A673 (cell line): ENCODE measurements around the gene TFR2. TPM values are rescaled to one million over a fixed set of nuclear protein-coding genes. Genes with fewer than 3 reads are reported as not detected.

ENCODE experiments used
- BruUV-seq: library from RNA; stranded (reverse); fragments of 400-500 nt; replicated peaks from 2 replicates; lab custom pipeline; 2021; lab: Mats Ljungman, UMichigan
- CTCF ChIA-PET: fragments of 300-600 bp; sonication (Branson Sonifier 250); formaldehyde crosslinking; loops from one replicate; lab custom pipeline; 2022; ENCODE audit warnings: antibody characterized with exemption; lab: Charles Lee
- POLR2A ChIA-PET: fragments of 300-600 bp; sonication (Branson Sonifier 250); formaldehyde crosslinking; loops from one replicate; lab custom pipeline; 2022; ENCODE audit warnings: antibody characterized with exemption; ENCODE audit not compliant: low non-redundant PET; lab: Charles Lee
- DNase-seq: peaks from one replicate; pipeline ENCODE4 v3.0.0-alpha.2; 2015; ENCODE audit warnings: low spot score
- H3K27ac ChIP-seq: fragments of 200-600 bp; sonication (generic); 2 replicates; pipeline ENCODE4 v1.5.1; 2016; ENCODE audit warnings: mixed run types, low read depth, mild to moderate bottlenecking, mixed read lengths, antibody characterized with exemption, low read length; ENCODE audit not compliant: poor library complexity, severe bottlenecking
- H3K27me3 ChIP-seq: fragments of 200-600 bp; sonication (generic); replicated peaks from 2 replicates; pipeline ENCODE4 v1.6.1; 2017; ENCODE audit warnings: mixed run types, low read depth, mild to moderate bottlenecking, mixed read lengths, antibody characterized with exemption, low read length; ENCODE audit not compliant: insufficient read depth, poor library complexity
- H3K36me3 ChIP-seq: fragments of 200-600 bp; sonication (generic); 2 replicates; pipeline ENCODE4 v1.6.1; 2016; ENCODE audit warnings: mixed run types, mild to moderate bottlenecking, mixed read lengths, antibody characterized with exemption, low read length; ENCODE audit not compliant: insufficient read depth, poor library complexity, severe bottlenecking
- H3K4me1 ChIP-seq: fragments of 200-600 bp; sonication (generic); 2 replicates; pipeline ENCODE4 v1.6.1; 2017; ENCODE audit warnings: mixed run types, mild to moderate bottlenecking, mixed read lengths, antibody characterized with exemption, low read length; ENCODE audit not compliant: insufficient read depth, poor library complexity, severe bottlenecking
- H3K4me3 ChIP-seq: fragments of 200-600 bp; sonication (generic); 2 replicates; pipeline ENCODE4 v1.5.1; 2016; ENCODE audit warnings: low read depth, mixed run types, mild to moderate bottlenecking, mixed read lengths, low read length; ENCODE audit not compliant: poor library complexity, severe bottlenecking
- H3K9me3 ChIP-seq: fragments of 200-600 bp; sonication (generic); 2 replicates; pipeline ENCODE4 v1.6.1; 2016; ENCODE audit warnings: mixed run types, low read depth, mild to moderate bottlenecking, mixed read lengths, antibody characterized with exemption, low read length; ENCODE audit not compliant: poor library complexity, severe bottlenecking
- EZH2 ChIP-seq: fragments of 200-600 bp; sonication (generic); IDR thresholded peaks from 2 replicates; pipeline ENCODE4 v1.6.1; 2017; ENCODE audit warnings: borderline replicate concordance, low read depth, mild to moderate bottlenecking, mixed read lengths, antibody characterized with exemption, low read length; ENCODE audit not compliant: poor library complexity, severe bottlenecking
- intact Hi-C: fragments of 100-400 bp; cut with micrococcal nuclease; formaldehyde crosslinking; loops from one replicate; pipeline ENCODE4 v1.10.0; 2022; ENCODE audit not compliant: unreplicated experiment
- total RNA-seq: library from RNA; stranded (reverse); gene quantifications from 2 replicates; pipeline ENCODE4 v1.2.3, GENCODE V29; 2021
- TF ChIP-seq, protein P1 (sequence below): fragments of 300-800, 200-600 bp; sonication (generic); conservative IDR thresholded peaks from 2 replicates; pipeline ENCODE4 v1.5.1; 2017; ENCODE audit warnings: low read depth, mild to moderate bottlenecking, antibody characterized with exemption, low read length, moderate library complexity, mixed read lengths

Gene TFR2
- total RNA-seq, 1 experiment from 2014 or later: 2.0 TPM

DNA sequence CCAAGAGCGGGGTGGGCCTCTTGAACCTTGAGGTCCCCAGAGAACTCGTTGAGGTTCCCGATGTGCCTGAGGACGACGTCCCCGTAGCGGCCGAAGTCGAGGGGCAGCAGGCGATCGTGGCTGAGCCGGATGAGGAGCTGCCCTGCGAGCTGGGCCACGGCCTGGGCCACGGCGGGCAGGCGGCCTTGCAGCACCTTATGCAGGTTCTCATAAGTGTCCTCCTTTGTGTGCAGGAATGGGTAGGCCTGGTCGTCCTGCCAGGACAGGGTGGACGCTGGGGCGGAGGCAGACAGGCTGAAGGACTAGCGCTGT is 14.2 kb downstream of the TFR2 start:
- peak overlapping the region; percentile 50 for H3K4me3 ChIP-seq
- ChIA-PET POLR2A (interaction anchor here (0.6 kb wide), 1 partner anchor 41 kb away, joined by 3 read pairs; the partner anchor contains the start of gene FBXO24), CTCF (no interaction called here)
- intact Hi-C loops: no loop called here
- H3K36me3 ChIP-seq: no peaks in the 10 kb centered on the region
- H3K9me3 ChIP-seq: no peaks in the 10 kb centered on the region
- no TSS peak for BruUV-seq
- peaks cover 3% of the 10 kb centered on the region for H3K4me1 ChIP-seq
- peak overlapping the region; percentile 71 for H3K27ac ChIP-seq
- no peaks in the 10 kb centered on the region for H3K27me3 ChIP-seq
- TF ChIP-seq, protein P1, sequence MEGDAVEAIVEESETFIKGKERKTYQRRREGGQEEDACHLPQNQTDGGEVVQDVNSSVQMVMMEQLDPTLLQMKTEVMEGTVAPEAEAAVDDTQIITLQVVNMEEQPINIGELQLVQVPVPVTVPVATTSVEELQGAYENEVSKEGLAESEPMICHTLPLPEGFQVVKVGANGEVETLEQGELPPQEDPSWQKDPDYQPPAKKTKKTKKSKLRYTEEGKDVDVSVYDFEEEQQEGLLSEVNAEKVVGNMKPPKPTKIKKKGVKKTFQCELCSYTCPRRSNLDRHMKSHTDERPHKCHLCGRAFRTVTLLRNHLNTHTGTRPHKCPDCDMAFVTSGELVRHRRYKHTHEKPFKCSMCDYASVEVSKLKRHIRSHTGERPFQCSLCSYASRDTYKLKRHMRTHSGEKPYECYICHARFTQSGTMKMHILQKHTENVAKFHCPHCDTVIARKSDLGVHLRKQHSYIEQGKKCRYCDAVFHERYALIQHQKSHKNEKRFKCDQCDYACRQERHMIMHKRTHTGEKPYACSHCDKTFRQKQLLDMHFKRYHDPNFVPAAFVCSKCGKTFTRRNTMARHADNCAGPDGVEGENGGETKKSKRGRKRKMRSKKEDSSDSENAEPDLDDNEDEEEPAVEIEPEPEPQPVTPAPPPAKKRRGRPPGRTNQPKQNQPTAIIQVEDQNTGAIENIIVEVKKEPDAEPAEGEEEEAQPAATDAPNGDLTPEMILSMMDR: no peak
- TF ChIP-seq EZH2: no peak
- DNase-seq: no peak

DNA sequence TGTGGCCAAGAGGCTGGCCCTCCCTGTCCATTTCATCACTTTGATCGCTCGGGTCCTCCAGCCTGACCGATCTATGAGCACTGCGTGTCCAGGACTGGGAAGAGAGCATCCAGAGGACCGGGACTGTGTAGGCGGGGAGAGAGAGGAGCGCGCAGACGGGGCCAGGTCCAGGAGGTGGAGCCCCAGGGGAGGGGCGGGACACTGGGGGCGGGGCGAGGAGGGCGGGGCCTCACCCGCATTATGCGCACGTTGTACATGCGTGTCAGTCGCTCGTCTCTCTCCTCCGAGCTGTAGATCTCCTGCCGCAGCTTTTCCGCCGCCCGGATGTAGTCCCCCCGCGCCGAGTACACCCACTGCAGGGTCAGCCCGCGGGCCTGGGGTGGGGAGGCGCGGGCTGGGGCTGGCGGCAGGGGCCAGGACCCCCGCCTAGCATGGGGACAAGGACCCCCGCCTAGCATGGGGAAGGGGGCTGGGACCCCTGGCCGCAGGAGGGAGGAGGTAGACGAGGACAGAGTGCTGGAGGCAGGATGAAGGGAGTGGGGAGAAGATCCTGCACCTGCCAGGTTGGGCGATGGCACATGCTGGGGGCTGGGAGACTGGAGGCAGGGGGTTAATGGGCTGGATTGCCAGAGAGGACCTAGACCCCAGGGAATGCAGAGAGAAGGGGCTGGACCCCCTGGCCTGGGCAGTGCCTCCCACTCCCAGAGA is 14.7 kb downstream of the TFR2 start:
- CTCF ChIA-PET: interaction anchor here (0.6 to 0.7 kb wide), 2 partner anchors 79 to 458 kb away, joined by 3 to 6 read pairs; partner anchors contain the start of gene POP7
- TF ChIP-seq, protein P1: no peak
- TF ChIP-seq EZH2: no peak
- no peaks in the 10 kb centered on the region for H3K36me3 ChIP-seq
- peaks cover 3% of the 10 kb centered on the region for H3K4me1 ChIP-seq
- peak; percentile 91 for DNase-seq
- H3K27me3 ChIP-seq: no peaks in the 10 kb centered on the region
- no peaks in the 10 kb centered on the region for H3K9me3 ChIP-seq
- POLR2A ChIA-PET: interaction anchor here (0.6 kb wide), 1 partner anchor 40 kb away, joined by 3 read pairs; the partner anchor contains the start of gene FBXO24
- peak overlapping the region; percentile 50 for H3K4me3 ChIP-seq
- intact Hi-C loops: no loop called here
- BruUV-seq: no TSS peak
- peak overlapping the region; percentile 71 for H3K27ac ChIP-seq

DNA sequence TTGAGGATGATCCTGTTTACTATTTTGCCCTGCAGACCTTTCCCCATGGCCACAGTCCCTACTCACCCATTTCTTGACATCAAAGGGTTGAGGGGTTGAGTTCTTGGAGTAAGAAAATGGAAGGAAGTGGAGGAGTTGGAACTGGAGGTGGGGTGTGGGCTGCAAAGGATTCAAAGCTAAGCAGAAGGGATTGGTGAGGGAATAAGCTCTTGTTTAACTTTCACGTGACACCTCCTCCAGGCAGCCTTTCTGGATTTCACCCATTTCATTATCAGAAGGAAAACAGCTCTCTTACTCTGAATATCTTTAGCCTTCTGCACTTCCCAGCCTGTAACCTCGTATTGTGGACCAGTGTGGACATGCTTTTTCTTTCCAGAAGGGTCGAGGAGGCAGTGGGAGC is 15.3 kb downstream of the TFR2 start:
- TF ChIP-seq, protein P1: no peak
- TF ChIP-seq EZH2: no peak
- ChIA-PET POLR2A (no interaction called here), CTCF (interaction anchor here (0.6 to 0.7 kb wide), 2 partner anchors 80 to 457 kb away, joined by 3 to 6 read pairs; partner anchors contain the start of gene POP7)
- no peaks in the 10 kb centered on the region for H3K27me3 ChIP-seq
- H3K9me3 ChIP-seq: no peaks in the 10 kb centered on the region
- H3K27ac ChIP-seq: no peak overlapping the region
- DNase-seq: no peak
- peaks cover 3% of the 10 kb centered on the region for H3K4me1 ChIP-seq
- no peaks in the 10 kb centered on the region for H3K36me3 ChIP-seq
- no TSS peak for BruUV-seq
- intact Hi-C loops: no loop called here
- H3K4me3 ChIP-seq: peak overlapping the region; percentile 50
